Upper lobe of left lung (tissue), 6 donors: ENCODE data around the gene SLITRK6. TPM values are rescaled to one million over a fixed set of nuclear protein-coding genes. Genes with fewer than 3 reads are reported as not detected.

Experiments used
- ATAC-seq, 2 donors: fragments of 200-7000 bp; cut with Tn5 transposase; one replicate each; pipeline ENCODE4 v1.9.1; 2022; ENCODE audit warnings: mild to moderate bottlenecking in 2 of 2, moderate library complexity in 2 of 2; ENCODE audit not compliant: low FRiP score in 2 of 2
- DNase-seq, 2 donors: peaks; one replicate each; pipeline ENCODE4 v3.0.0-alpha.2; 2019 to 2020
- H3K27ac ChIP-seq, 4 donors: fragments of 200-600 bp; sonication (generic); one replicate each; pipeline ENCODE4 v1.5.1; 2016 to 2019
- H3K27me3 ChIP-seq, 4 donors: fragments of 200-600 bp; sonication (generic); one replicate each; pipeline ENCODE4 v1.5.1; 2017 to 2019
- H3K36me3 ChIP-seq, 4 donors: fragments of 200-600 bp; sonication (generic); one replicate each; pipeline ENCODE4 v1.5.1; 2016 to 2019
- H3K4me1 ChIP-seq, 4 donors: fragments of 200-600 bp; sonication (generic); one replicate each; pipeline ENCODE4 v1.5.1; 2018 to 2019
- H3K4me3 ChIP-seq, 4 donors: fragments of 200-600 bp; sonication (generic); one replicate each; pipeline ENCODE4 v1.5.1; 2017 to 2019; ENCODE audit warnings: mild to moderate bottlenecking in 2 of 4, moderate library complexity in 1 of 4
- H3K9me3 ChIP-seq, 4 donors: fragments of 200-600 bp; sonication (generic); one replicate each; pipeline ENCODE4 v1.5.1; 2018 to 2019
- CTCF ChIP-seq, 6 experiments: fragments of 450-650 bp in 4 of 6; fragments of 200-600 bp in 2 of 6; sonication (generic) in 2 of 6; IDR thresholded peaks; one replicate each; pipeline ENCODE4 v1.5.1; 2016 to 2019; ENCODE audit warnings: antibody characterized with exemption in 6 of 6
- EP300 ChIP-seq, 4 donors: sonication (generic); formaldehyde crosslinking; IDR thresholded peaks; one replicate each; pipeline ENCODE4 v1.5.1; 2017; ENCODE audit warnings: antibody characterized with exemption in 4 of 4, control low read depth in 2 of 4
- POLR2A ChIP-seq, 4 donors: fragments of 450-650 bp; IDR thresholded peaks; one replicate each; pipeline ENCODE4 v1.5.1; 2016 to 2017; ENCODE audit warnings: antibody characterized with exemption in 4 of 4, mild to moderate bottlenecking in 2 of 4
- POLR2AphosphoS5 ChIP-seq, 2 donors: sonication (generic); formaldehyde crosslinking; IDR thresholded peaks; one replicate each; pipeline ENCODE4 v1.5.1; 2017; ENCODE audit warnings: antibody characterized with exemption in 2 of 2
- WGBS, 2 donors: methylation state at CpG; one replicate each; pipeline ENCODE4 v1.1.5; 2017 to 2018; 5-methylcytosine and 5-hydroxymethylcytosine counted together
- total RNA-seq, 6 donors: library from RNA; depleted of rRNA in 4 of 6; stranded (reverse); fragments of >200 nt in 4 of 6; gene quantifications; one replicate each; pipeline versions ENCODE4 v1.1.0 to v1.2.1, GENCODE V29; 2016 to 2021
- donor health status: DM: no; HTN: no; CAD: no; lungs with moderate emphysema.
- donor health status: DM: no; HTN: yes; CAD: no; lungs with severe emphysema.

Gene SLITRK6
- total RNA-seq, 6 donors from 2014 or later: 0.66 to 12.4 (median 2.9) TPM

GRCh38 chr13:85797311-85797710 is 1.9 kb downstream of the SLITRK6 start:
- WGBS, 2 donors: 50 to 60% methylated on average over 4 of the region's 4 CpGs
- no peak for ATAC-seq

GRCh38 chr13:85785205-85785604 is 14.0 kb downstream of the SLITRK6 start:
- ATAC-seq: no peak
- Histone ChIP-seq H3K27ac (no peak overlapping the region), H3K27me3 (no peaks in the 10 kb centered on the region), H3K9me3 (no peaks in the 10 kb centered on the region), H3K4me3 (no peak overlapping the region), H3K36me3 (no peaks in the 10 kb centered on the region), H3K4me1 (no peaks in the 10 kb centered on the region)
- 76 to 80% methylated on average over 3 of the region's 3 CpGs for WGBS, 2 donors
- DNase-seq: no peak
- no peak for TF ChIP-seq CTCF (IDR thresholded peaks at IDR 0.05)

More at GRCh38 chr13:85797311-85797710, 1.9 kb downstream of the SLITRK6 start:
- H3K4me3 ChIP-seq: no peak overlapping the region
- H3K9me3 ChIP-seq: no peaks in the 10 kb centered on the region
- DNase-seq: no peak
- no peaks in the 10 kb centered on the region for H3K27me3 ChIP-seq
- no peaks in the 10 kb centered on the region for H3K4me1 ChIP-seq
- H3K27ac ChIP-seq: no peak overlapping the region
- TF ChIP-seq POLR2AphosphoS5 (IDR thresholded peaks at IDR 0.05) (no peak), POLR2A (IDR thresholded peaks at IDR 0.05) (no peak), CTCF (IDR thresholded peaks at IDR 0.05) (no peak), EP300 (IDR thresholded peaks at IDR 0.05) (no peak)
- H3K36me3 ChIP-seq: no peaks in the 10 kb centered on the region

- peak in 1 of 2 donors; percentile 42 for ATAC-seq
- WGBS, 2 donors: 73 to 84% methylated on average over 3 of the region's 3 CpGs
- no peak for DNase-seq
Observed at GRCh38 chr13:85772367-85772766, 26.9 kb downstream of the SLITRK6 start.

GRCh38 chr13:85771856-85772255 is 27.4 kb downstream of the SLITRK6 start:
- 29 to 33% methylated on average over 1 of the region's 1 CpG for WGBS, 2 donors
- no peaks in the 10 kb centered on the region for H3K27me3 ChIP-seq
- no peak overlapping the region for H3K4me3 ChIP-seq
- DNase-seq: no peak
- no peaks in the 10 kb centered on the region for H3K9me3 ChIP-seq
- H3K27ac ChIP-seq: no peak overlapping the region
- no peak for TF ChIP-seq CTCF (IDR thresholded peaks at IDR 0.05)
- no peak for TF ChIP-seq POLR2A (IDR thresholded peaks at IDR 0.05)
- TF ChIP-seq EP300 (IDR thresholded peaks at IDR 0.05): no peak
- no peak for TF ChIP-seq POLR2AphosphoS5 (IDR thresholded peaks at IDR 0.05)
- ATAC-seq: no peak
- H3K4me1 ChIP-seq: no peaks in the 10 kb centered on the region
- H3K36me3 ChIP-seq: no peaks in the 10 kb centered on the region

More at GRCh38 chr13:85772367-85772766, 26.9 kb downstream of the SLITRK6 start:
- TF ChIP-seq EP300 (IDR thresholded peaks at IDR 0.05) (no peak), POLR2A (IDR thresholded peaks at IDR 0.05) (no peak), CTCF (IDR thresholded peaks at IDR 0.05) (no peak), POLR2AphosphoS5 (IDR thresholded peaks at IDR 0.05) (no peak)
- Histone ChIP-seq H3K36me3 (no peaks in the 10 kb centered on the region), H3K4me3 (no peak overlapping the region), H3K27me3 (no peaks in the 10 kb centered on the region), H3K9me3 (no peaks in the 10 kb centered on the region), H3K27ac (no peak overlapping the region), H3K4me1 (no peaks in the 10 kb centered on the region)

GRCh38 chr13:85768946-85769345 is 30.3 kb downstream of the SLITRK6 start:
- H3K4me3 ChIP-seq: no peak overlapping the region
- DNase-seq: no peak
- H3K27ac ChIP-seq: no peak overlapping the region
- no peaks in the 10 kb centered on the region for H3K9me3 ChIP-seq
- ATAC-seq: no peak
- no peaks in the 10 kb centered on the region for H3K27me3 ChIP-seq
- no peaks in the 10 kb centered on the region for H3K4me1 ChIP-seq
- TF ChIP-seq EP300 (IDR thresholded peaks at IDR 0.05) (no peak), POLR2A (IDR thresholded peaks at IDR 0.05) (no peak), CTCF (IDR thresholded peaks at IDR 0.05) (no peak), POLR2AphosphoS5 (IDR thresholded peaks at IDR 0.05) (no peak)
- H3K36me3 ChIP-seq: no peaks in the 10 kb centered on the region
